Endodermal cell (in vitro differentiated cells): ENCODE measurements around the gene GSTM5. TPM values are rescaled to one million over a fixed set of nuclear protein-coding genes. Genes with fewer than 3 reads are reported as not detected.
"Not testable (repeated sequence)": the region's sequence is repeated elsewhere in the genome, so short reads cannot be mapped to it uniquely, and the experiment has no call there.

ENCODE experiments used
- DNase-seq: peaks from one replicate; pipeline ENCODE4 v3.0.0-alpha.2; 2017
- H3K27ac ChIP-seq: 2 replicates; pipeline ENCODE4 v1.5.1; 2013; ENCODE audit warnings: mild to moderate bottlenecking, low read depth, low read length, moderate library complexity
- H3K27me3 ChIP-seq: 2 replicates; pipeline ENCODE4 v1.6.1; 2013; ENCODE audit warnings: mild to moderate bottlenecking, low read length, moderate library complexity; ENCODE audit not compliant: insufficient read depth, control insufficient read depth, poor library complexity, severe bottlenecking
- H3K36me3 ChIP-seq: 2 replicates; pipeline ENCODE4 v1.7.0; 2013; ENCODE audit warnings: mild to moderate bottlenecking, low read length, moderate library complexity; ENCODE audit not compliant: control insufficient read depth, insufficient read depth
- H3K4me1 ChIP-seq: one replicate; pipeline ENCODE4 v1.7.0; 2013; ENCODE audit warnings: low read length; ENCODE audit not compliant: control insufficient read depth, insufficient read depth
- H3K4me3 ChIP-seq: 2 replicates; pipeline ENCODE4 v1.5.1; 2013; ENCODE audit warnings: mild to moderate bottlenecking, low read length, moderate library complexity
- H3K9ac ChIP-seq: 2 replicates; pipeline ENCODE4 v1.6.1; 2013; ENCODE audit warnings: mild to moderate bottlenecking, low read length, moderate library complexity; ENCODE audit not compliant: poor library complexity, severe bottlenecking; ENCODE audit errors: extremely low read depth
- H3K9me3 ChIP-seq: 2 replicates; pipeline ENCODE4 v1.6.1; 2013; ENCODE audit warnings: mild to moderate bottlenecking, low read length, moderate library complexity; ENCODE audit not compliant: control insufficient read depth
- H3K27ac Mint-ChIP-seq: 2 replicates; pipeline ENCODE4 v1.8.0; 2020; ENCODE audit warnings: mixed read lengths
- H3K27me3 Mint-ChIP-seq: 2 replicates; pipeline ENCODE4 v1.8.0; 2021; ENCODE audit warnings: mild to moderate bottlenecking, mixed read lengths; ENCODE audit not compliant: insufficient read depth
- H3K36me3 Mint-ChIP-seq: 2 replicates; pipeline ENCODE4 v1.8.0; 2020; ENCODE audit warnings: low read depth, mixed read lengths
- H3K4me1 Mint-ChIP-seq: 2 replicates; pipeline ENCODE4 v1.8.0; 2020; ENCODE audit warnings: mixed read lengths
- H3K4me3 Mint-ChIP-seq: 2 replicates; pipeline ENCODE4 v1.8.0; 2020; ENCODE audit warnings: mild to moderate bottlenecking, moderate library complexity, mixed read lengths
- H3K9me3 Mint-ChIP-seq: 2 replicates; pipeline ENCODE4 v1.8.0; 2020; ENCODE audit warnings: mild to moderate bottlenecking, mixed read lengths
- CTCF ChIP-seq: fragments of 200-600 bp; sonication (generic); conservative IDR thresholded peaks from 2 replicates; pipeline ENCODE4 v1.5.0; 2021; ENCODE audit warnings: antibody characterized with exemption, mild to moderate bottlenecking
- WGBS, 2 experiments: methylation state at CpG; one replicate each; pipeline versions ENCODE4 v1.1.5 to v1.1.7; 2013; ENCODE audit warnings: missing lambda C conversion rate in 2 of 2, mixed read lengths in 1 of 2; ENCODE audit not compliant: insufficient coverage in 1 of 2, insufficient read length in 1 of 2; 5-methylcytosine and 5-hydroxymethylcytosine counted together
- total RNA-seq, 2 donors: library from RNA; stranded (reverse); fragmentation: NEBNext Ultra II Directional in 1 of 2; extraction: Animal tissue kit (Norgen Biotek cat#: 25700) in 1 of 2; gene quantifications; 2 replicates in 1 of 2; 3 replicates in 1 of 2; pipeline ENCODE4 v1.2.1, GENCODE V29; 2021

The GSTM5 gene
- total RNA-seq, 2 donors from 2014 or later, result 0.13 to 0.70 TPM

DNA sequence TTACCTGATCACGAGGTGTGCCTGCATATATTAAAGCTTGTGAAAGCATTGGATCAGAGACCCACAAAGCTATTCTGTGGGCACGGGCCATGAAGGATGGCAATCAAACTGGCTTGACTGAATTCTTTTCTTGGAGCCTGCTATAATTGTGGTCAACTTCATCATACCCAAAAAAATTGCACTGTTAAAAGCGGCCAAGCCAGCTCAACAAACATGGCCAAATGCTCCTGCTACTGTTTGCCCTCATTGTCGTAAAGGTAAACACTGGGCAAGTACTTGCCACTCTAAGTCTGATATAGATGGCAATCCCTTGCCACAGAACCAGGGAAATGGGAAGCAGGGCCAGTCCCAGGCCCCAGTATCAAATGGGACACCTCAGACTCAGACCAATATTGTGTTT lies 6.6 kb upstream of the GSTM5 start:
- no peak overlapping the region for H3K4me3 ChIP-seq
- peaks cover 5% of the 10 kb centered on the region for H3K36me3 Mint-ChIP-seq

GRCh38 chr1:109708949-109709348 lies 3.1 kb upstream of the GSTM5 start:
- not testable (repeated sequence) for H3K9ac ChIP-seq, H3K4me3 Mint-ChIP-seq, H3K27ac Mint-ChIP-seq, H3K27ac ChIP-seq, H3K4me1 Mint-ChIP-seq, H3K4me3 ChIP-seq, H3K27me3 ChIP-seq, H3K27me3 Mint-ChIP-seq, H3K36me3 ChIP-seq, H3K36me3 Mint-ChIP-seq, H3K4me1 ChIP-seq, DNase-seq
- WGBS, 2 experiments, result 93 to 97% methylated on average over 4 of the region's 4 CpGs
- H3K9me3 Mint-ChIP-seq, result peaks cover 46% of the 10 kb centered on the region
- H3K9me3 ChIP-seq, result peaks cover 18% of the 10 kb centered on the region

More for the DNA sequence above, 6.6 kb upstream of the GSTM5 start:
- DNase-seq, result no peak
- Histone ChIP-seq H3K27me3 (no peaks in the 10 kb centered on the region), H3K9me3 (peaks cover 28% of the 10 kb centered on the region), H3K9ac (no peak overlapping the region), H3K36me3 (no peaks in the 10 kb centered on the region), H3K27ac (no peak overlapping the region), H3K4me1 (no peaks in the 10 kb centered on the region)
- peaks cover 57% of the 10 kb centered on the region for H3K9me3 Mint-ChIP-seq
- H3K27ac Mint-ChIP-seq, result no peak overlapping the region
- H3K27me3 Mint-ChIP-seq, result peaks cover 2% of the 10 kb centered on the region
- no peak overlapping the region for H3K4me3 Mint-ChIP-seq
- no peak for TF ChIP-seq CTCF
- no peaks in the 10 kb centered on the region for H3K4me1 Mint-ChIP-seq
- WGBS, 2 experiments, result 89% methylated on average over 4 of the region's 4 CpGs

GRCh38 chr1:109709822-109710221 lies 2.2 kb upstream of the GSTM5 start:
- H3K27ac Mint-ChIP-seq, H3K4me3 Mint-ChIP-seq, H3K36me3 ChIP-seq, H3K4me1 Mint-ChIP-seq, H3K4me1 ChIP-seq, DNase-seq, H3K9ac ChIP-seq, H3K27ac ChIP-seq, H3K36me3 Mint-ChIP-seq, H3K4me3 ChIP-seq, H3K27me3 Mint-ChIP-seq, H3K27me3 ChIP-seq: not testable (repeated sequence)
- peaks cover 17% of the 10 kb centered on the region for H3K9me3 ChIP-seq
- peaks cover 38% of the 10 kb centered on the region for H3K9me3 Mint-ChIP-seq

DNA sequence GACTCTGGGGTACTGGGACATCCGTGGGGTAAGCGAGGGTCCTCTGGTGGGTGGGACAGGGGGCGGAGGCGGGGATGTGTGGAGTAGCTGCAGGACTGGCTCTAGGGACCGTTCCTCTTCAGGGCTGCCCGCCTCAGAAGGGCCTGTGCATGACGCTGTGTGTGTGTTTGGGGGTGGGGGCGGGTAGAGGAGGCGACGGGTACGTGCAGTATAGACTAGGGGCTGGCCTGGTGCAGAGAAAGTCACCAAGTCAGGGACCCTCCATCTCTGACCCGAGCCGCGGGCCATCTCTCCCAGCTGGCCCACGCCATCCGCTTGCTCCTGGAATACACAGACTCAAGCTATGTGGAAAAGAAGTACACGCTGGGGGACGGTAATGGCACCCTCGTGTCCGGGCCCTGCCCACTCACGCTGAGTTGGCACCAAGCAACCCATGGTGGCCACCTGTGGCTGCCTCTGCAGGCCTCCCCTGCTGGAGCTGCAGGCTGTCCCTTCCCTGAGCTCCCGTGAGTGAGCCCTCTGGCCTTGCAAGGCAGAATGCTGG lies 342 bp downstream of the GSTM5 start:
- Mint-ChIP-seq H3K27me3 (peaks cover 3% of the 10 kb centered on the region), H3K4me1 (no peaks in the 10 kb centered on the region), H3K9me3 (peaks cover 29% of the 10 kb centered on the region), H3K36me3 (no peaks in the 10 kb centered on the region), H3K4me3 (no peak overlapping the region), H3K27ac (no peak overlapping the region)
- H3K36me3 ChIP-seq, result no peaks in the 10 kb centered on the region
- DNase-seq, result no peak
- H3K4me1 ChIP-seq, result no peaks in the 10 kb centered on the region
- no peak for TF ChIP-seq CTCF
- H3K9me3 ChIP-seq, result peaks cover 17% of the 10 kb centered on the region
- H3K27ac ChIP-seq, result no peak overlapping the region
- no peaks in the 10 kb centered on the region for H3K27me3 ChIP-seq
- 89 to 92% methylated on average over 11 to 22 of the region's 22 CpGs for WGBS, 2 experiments
- no peak overlapping the region for H3K4me3 ChIP-seq
- H3K9ac ChIP-seq, result no peak overlapping the region
